ENCODE results near the gene GCLC.
"Not testable (repeated sequence)": the region's sequence is repeated elsewhere in the genome, so short reads cannot be mapped to it uniquely, and the experiment has no call there.

GCLC gene

GRCh38 chr6:53487080-53487479 lies 57.8 kb downstream of the GCLC start:
- no peak for DNase-seq

GRCh38 chr6:53486679-53487078 lies 58.2 kb downstream of the GCLC start:
- no peak for DNase-seq

DNA sequence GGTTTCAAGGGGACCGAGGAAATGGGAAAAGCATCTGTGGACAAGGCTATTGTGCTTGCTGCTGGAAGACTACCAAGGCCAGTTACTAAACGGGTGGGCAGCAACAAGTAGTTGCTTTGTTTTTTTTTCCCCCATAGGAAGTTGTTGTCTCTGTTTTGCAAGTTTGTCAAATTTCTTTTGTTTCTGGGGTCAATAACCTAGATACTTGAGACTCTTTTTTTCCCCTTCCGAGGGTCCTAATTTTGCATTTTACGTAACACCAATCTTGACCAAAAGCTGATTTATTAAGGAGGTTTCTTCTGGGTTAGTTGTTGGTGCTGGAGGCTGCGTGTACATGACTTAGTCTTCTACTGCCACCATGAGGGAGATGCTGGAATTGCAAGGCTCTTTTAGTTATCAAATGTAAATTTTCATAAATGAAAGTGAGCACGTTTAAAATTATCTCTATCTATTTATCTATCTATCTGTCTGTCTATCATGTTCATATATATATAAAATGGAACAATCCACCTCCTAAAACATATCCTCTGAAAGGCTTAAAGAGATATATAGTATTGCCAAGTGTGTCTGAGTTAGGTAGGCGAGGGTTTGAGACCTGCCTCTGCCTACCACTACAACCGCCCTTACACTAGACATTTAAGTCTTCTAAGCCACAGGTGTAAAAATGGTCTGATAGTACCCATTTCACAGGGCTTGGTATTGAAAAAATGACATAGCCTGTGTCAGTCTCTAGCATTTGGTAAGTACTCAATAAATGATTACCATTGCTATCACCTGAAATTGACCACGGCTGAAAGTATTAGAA lies 60.2 kb downstream of the GCLC start:
- peak; percentile 66 for DNase-seq

GRCh38 chr6:53483423-53484353 lies 61.2 kb downstream of the GCLC start:
- DNase-seq = no peak

DNA sequence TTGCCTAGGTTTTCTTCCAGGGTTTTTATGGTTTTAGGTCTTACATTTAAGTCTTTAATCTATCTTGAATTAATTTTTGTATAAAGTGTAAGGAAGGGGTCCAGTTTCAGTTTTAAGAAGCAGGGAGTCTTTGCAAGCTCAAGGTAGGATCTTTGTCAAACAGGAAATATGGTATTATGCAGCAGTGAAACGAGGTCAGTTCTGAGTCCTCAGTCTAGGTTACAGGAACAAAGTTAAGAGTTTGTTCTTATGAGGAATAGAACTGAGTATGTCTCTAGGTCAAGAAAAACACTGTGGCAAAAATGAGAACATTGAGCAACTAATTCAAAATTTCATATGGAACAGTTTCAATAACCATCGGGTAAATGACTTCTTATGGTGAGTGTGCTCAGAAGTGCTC lies 63.6 kb downstream of the GCLC start:
- DNase-seq = no peak

GRCh38 chr6:53480774-53481173 lies 64.1 kb downstream of the GCLC start:
- not testable (repeated sequence) for DNase-seq

DNA sequence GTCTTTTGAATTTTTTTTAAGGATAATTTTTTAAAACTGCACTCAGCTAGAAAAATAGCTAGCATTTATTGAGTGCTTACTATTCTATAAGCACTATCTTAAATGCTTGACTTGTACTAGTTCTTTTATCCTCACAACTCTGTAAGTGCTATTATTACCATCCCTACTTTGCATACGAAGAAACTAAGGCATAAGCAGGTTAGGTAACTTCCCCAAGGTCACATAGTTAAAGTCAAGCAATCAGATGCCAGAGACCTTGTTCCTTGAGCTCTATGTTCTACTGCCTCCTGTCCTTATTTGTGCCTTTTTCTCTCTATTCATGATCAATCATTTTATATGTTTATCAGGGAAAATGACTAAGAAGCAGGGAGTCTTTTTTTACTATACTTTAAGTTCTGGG lies 65.0 kb downstream of the GCLC start:
- no peak for DNase-seq

DNA sequence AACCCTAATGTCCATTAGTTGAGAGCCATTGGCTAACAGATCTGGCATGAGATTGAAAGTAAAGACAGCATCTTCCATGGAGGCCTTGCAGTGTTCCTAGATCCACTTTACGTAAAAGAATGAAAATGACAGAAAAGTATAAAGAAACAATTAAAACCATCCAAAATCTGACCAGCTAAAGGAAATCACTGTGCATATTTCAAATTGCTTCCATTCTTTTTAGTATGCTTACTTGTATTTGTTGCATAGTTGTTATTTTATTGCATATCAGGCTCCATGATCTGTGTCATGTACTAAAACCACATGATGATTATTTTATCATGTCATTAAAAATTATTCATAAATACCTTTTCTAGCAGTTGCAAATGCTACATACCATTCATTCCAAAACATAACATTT lies 67.9 kb downstream of the GCLC start:
- DNase-seq = no peak

GRCh38 chr6:53474010-53474409 lies 70.9 kb downstream of the GCLC start:
- no peak for DNase-seq

DNA sequence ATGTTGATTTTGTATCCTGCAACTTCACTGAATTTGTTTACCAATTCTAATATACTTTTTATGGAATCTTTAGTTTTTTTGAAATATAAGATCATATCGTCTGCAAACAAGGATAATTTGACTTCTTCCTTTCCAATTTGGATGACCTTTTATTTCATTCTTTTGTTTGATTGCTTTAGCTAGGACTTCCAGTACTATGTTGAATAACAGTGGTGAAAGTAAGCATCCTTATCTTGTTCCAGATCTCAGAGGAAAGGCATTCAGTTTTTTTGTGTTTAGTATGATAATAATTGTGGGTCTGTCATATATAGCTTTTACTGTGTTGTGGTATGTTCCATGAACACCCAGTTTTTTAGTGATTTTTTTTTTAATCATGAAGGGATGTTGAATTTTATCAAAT lies 75.7 kb downstream of the GCLC start:
- DNase-seq = no peak

GRCh38 chr6:53466257-53466656 lies 78.6 kb downstream of the GCLC start:
- no peak for DNase-seq

- no peak for DNase-seq
Measured at GRCh38 chr6:53465732-53466131, 79.2 kb downstream of the GCLC start.

DNA sequence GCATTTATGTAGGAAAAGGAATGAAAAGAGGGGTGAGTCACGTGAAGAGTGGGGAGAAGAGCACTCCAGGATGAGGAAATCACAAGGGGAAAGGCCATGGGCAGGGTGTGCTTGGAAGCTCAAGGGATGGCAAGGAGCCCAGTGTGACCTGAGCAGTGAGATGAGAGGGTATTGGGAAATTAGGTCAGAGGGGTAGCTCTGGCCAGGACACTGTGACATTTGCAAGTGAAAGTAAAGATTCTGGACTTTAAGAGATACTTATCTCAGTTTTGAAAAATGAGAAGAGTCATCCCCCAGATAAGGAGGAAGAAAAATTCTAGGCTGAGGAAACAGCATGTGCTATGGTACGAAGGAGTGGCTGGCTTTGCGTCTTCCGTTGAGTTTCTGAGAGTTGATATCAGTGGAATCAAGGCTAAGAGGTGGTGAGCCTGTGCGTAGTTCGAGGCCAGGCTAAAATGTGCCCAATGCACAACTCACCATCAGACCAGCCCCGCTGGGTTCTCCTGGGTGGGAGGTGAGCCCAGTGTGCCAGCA lies 79.9 kb downstream of the GCLC start:
- no peak for DNase-seq

DNA sequence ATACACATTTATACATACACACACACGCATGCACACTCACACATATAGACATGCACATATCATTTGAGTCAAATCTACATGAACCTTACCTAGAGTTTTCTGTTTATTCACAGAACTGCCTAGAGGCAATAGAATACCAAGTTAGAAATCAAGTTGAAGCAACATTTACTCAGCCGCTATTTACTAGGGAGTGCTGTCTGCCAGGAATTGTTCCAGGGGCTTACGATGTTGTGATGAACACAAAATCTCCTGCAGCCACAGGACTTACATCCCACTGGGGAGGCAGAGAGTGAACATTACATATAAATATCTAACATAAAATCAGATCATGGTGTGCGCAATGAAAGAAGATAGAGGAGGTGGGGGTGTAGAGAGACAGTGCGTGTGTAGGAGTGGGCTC lies 80.4 kb downstream of the GCLC start:
- DNase-seq = no peak

DNA sequence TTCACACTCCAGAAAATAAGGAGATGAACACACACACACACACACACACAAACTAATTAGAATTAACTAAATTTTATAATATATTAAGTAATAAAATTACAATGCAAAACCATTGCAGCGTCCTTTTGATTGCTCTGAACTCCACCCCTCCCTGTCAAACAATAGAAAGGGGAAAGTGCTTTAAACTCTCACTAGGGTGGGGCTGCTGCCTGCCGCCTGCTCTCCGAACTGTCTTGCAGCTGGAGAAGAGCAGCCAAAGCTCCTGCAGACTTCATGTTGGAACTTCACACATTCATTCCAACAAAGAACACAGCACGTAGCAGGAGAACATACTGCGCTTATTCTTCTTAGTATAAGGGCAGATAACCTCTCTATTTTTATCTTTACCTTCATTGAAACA lies 83.2 kb downstream of the GCLC start:
- no peak for DNase-seq

- no peak for DNase-seq
Measured at GRCh38 chr6:53461041-53461656, 83.8 kb downstream of the GCLC start.

GRCh38 chr6:53458105-53458866 lies 86.6 kb downstream of the GCLC start:
- DNase-seq = no peak

DNA sequence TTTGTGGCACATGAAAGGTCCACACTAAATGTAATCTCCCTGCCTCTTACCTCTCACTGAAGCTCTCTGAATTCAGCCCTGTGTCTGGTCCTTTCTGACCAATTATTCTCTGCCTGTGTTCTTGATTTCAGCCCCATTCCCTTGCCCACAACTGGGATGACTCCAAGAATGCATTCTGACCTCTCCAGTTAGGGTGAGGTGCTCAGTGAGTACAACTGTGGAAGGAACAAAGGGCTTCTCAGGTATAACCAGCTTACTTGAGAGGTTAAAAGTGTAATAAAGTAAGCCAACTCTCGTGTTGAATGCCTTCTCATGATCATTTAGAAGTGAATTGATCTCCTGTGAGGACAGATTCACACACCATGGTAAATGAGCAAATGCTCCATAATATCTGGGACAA lies 88.1 kb downstream of the GCLC start:
- DNase-seq = no peak

DNA sequence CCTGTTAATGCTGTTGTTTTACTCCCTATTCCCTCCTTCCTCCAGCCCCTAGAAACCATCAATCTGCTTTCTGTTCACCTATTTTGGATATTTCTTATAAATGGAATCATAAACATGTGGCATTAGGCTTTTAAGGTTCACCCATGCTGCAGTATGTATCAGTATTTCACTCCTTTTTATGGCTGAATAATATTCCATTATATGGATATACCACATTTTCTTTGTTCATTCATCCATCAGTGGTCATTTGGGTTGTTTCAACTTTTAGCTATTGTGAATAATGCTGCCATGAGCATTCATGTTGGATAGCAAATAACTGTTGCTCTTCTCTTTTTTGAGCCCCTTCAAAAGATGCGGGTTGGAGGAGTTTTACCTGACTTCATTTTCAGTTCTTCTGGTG lies 89.2 kb downstream of the GCLC start:
- no peak for DNase-seq

DNA sequence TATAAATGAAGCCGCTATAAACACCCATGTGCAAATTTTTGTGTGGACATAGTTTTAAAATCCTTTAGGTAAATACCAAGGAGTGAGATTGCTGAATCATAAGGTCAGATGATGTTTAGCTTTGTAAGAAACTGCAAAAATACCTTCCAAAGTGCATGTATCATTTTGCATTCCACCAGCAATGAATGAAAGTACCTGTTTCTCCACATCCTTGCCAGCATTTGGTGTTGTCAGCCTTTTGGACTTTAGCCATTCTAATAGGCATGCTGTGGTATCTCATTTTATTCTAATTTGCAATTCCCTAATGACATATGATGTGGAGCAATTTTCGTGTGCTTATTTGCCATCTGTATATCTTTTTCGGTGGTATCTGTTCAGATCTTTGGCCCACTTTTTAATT lies 93.7 kb downstream of the GCLC start:
- DNase-seq = no peak

DNA sequence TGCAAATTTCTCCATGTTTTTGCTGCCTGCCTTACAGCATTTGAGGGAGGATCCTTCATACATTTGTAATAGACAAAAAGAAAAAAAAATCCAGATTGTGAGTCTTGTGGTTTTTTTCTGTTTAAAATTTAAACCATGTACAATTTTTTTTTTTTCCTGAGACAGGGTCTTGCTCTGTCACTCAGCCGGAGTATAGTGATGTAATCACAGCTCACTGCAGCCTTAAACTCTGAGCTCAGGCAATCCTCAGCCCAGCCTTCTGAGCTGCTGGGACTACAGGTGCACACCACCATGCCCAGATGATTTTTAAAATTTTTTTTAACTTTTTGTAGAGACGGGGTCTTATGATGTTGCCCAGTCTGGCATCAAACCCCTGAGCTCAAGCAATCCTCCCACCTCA lies 97.0 kb downstream of the GCLC start:
- DNase-seq = no peak

Data from NCI-H1694 (cell line).